Measurements from ENCODE around the gene OLIG2. TPM values are rescaled to one million over a fixed set of nuclear protein-coding genes. Genes with fewer than 3 reads are reported as not detected.

The OLIG2 gene
- polyA plus RNA-seq, 1 experiment = not detected

DNA sequence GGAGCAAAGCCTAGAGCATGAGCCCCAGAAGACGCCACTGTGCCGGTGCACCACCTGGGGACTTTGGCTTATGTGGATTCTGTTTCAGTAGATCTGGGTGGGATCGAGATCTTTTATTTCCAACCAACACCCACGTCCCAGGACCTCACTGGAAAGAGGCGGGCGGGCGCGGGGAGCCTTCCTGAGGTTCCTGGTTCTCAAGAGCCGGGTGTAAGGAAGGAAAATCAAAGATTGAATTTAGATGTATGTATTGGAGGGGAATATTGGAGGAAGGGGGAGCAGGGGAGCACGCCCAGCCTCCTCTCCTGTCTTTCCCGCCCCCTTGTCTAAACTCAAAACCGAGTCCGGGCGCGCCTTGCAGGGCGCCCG lies 6.2 kb upstream of the OLIG2 start:
- POLR2A ChIA-PET = no interaction called here

DNA sequence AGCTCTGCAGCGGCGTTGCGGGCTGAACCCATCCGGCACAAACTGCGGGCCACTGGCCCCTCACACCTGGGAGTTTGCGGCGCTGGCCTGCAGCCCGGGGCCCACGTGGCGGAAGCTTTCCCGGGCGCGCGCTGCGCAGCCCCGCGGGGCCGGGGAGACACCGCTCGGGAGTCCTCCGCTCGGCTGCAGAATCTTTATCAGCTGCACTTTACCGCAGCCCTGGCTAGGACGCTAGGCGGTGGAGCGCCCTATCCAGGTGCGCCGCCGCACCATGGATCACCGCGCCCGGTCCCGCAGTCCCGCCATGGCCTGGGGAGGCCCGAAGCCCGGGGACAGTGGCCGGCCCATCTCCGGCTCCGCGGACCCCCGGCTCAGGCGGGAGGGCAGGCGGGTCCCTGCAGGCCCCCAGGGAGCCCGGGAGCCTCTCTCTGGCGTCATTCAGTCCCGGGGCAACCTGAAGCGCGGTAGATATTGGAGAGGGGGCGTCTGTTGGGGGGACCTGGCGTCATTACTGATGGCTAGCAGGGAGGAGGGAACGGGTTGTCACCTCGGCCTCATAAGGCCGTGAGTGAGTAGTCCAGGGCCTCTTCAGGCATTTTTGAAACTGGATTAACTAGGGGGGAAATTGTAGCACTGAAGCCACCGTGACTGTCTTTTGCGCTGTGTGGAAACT lies 5.7 kb upstream of the OLIG2 start:
- no peak for DNase-seq (ENCODE audit: low read depth, low spot score)
- ChIA-PET POLR2A (no interaction called here), CTCF (no interaction called here)
- TF ChIP-seq, protein P1, sequence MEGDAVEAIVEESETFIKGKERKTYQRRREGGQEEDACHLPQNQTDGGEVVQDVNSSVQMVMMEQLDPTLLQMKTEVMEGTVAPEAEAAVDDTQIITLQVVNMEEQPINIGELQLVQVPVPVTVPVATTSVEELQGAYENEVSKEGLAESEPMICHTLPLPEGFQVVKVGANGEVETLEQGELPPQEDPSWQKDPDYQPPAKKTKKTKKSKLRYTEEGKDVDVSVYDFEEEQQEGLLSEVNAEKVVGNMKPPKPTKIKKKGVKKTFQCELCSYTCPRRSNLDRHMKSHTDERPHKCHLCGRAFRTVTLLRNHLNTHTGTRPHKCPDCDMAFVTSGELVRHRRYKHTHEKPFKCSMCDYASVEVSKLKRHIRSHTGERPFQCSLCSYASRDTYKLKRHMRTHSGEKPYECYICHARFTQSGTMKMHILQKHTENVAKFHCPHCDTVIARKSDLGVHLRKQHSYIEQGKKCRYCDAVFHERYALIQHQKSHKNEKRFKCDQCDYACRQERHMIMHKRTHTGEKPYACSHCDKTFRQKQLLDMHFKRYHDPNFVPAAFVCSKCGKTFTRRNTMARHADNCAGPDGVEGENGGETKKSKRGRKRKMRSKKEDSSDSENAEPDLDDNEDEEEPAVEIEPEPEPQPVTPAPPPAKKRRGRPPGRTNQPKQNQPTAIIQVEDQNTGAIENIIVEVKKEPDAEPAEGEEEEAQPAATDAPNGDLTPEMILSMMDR (IDR thresholded peaks at IDR 0.05; ENCODE audit: low read depth, low read length) = no peak
- H3K9me3 ChIP-seq (ENCODE audit: control insufficient read depth, insufficient read depth, low read length) = peaks cover under 1% of the 10 kb centered on the region; the same call in 1 of the 2 replicates
- H3K27me3 ChIP-seq (ENCODE audit: control insufficient read depth, insufficient read depth, low read length) = peaks cover 87% of the 10 kb centered on the region
- H3K4me3 ChIP-seq (ENCODE audit: low read depth, low read length) = no peak overlapping the region
- no peak overlapping the region for H3K27ac ChIP-seq (ENCODE audit: low read depth, low read length)

More for the DNA sequence above, 6.2 kb upstream of the OLIG2 start:
- Histone ChIP-seq H3K27ac (ENCODE audit: low read depth, low read length) (no peak overlapping the region), H3K27me3 (ENCODE audit: control insufficient read depth, insufficient read depth, low read length) (peaks cover 84% of the 10 kb centered on the region), H3K4me3 (ENCODE audit: low read depth, low read length) (no peak overlapping the region), H3K9me3 (ENCODE audit: control insufficient read depth, insufficient read depth, low read length) (no peaks in the 10 kb centered on the region; the same call in 1 of the 2 replicates)
- CTCF ChIA-PET = no interaction called here
- TF ChIP-seq, protein P1 (IDR thresholded peaks at IDR 0.05; ENCODE audit: low read depth, low read length) = no peak
- DNase-seq (ENCODE audit: low read depth, low spot score) = no peak

DNA sequence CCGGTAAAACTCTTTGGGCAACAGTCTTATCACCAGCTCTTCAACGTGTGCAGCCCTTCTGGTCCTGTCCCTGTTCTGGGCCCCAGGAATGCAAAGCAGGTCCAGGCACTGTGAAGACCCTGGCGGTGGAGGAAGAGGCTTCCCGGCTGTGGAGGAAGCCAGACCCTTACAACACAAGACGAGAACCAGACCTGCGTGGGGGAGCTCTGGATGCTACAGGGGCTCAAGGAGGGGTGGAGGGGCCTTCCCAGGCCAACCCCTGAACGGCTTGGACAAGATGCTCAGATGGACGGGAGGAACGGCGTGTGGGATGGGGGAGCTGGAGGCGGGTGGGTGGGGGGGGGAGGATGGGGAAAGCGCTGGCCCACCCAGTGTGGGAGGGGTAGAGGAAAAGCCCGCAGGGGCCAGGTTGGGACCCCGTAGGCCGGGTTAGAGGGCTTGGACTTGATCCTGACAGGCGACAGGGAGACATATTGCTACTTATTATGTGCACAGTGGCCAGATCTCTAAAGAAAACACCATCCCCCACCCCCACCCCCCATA lies 5.1 kb upstream of the OLIG2 start:
- Histone ChIP-seq H3K9me3 (ENCODE audit: control insufficient read depth, insufficient read depth, low read length) (peaks cover 7% of the 10 kb centered on the region; the same call in 1 of the 2 replicates), H3K4me3 (ENCODE audit: low read depth, low read length) (no peak overlapping the region), H3K27me3 (ENCODE audit: control insufficient read depth, insufficient read depth, low read length) (peaks cover 88% of the 10 kb centered on the region), H3K27ac (ENCODE audit: low read depth, low read length) (no peak overlapping the region)
- ChIA-PET POLR2A (no interaction called here), CTCF (no interaction called here)
- DNase-seq (ENCODE audit: low read depth, low spot score) = no peak
- TF ChIP-seq, protein P1 (IDR thresholded peaks at IDR 0.05; ENCODE audit: low read depth, low read length) = no peak

DNA sequence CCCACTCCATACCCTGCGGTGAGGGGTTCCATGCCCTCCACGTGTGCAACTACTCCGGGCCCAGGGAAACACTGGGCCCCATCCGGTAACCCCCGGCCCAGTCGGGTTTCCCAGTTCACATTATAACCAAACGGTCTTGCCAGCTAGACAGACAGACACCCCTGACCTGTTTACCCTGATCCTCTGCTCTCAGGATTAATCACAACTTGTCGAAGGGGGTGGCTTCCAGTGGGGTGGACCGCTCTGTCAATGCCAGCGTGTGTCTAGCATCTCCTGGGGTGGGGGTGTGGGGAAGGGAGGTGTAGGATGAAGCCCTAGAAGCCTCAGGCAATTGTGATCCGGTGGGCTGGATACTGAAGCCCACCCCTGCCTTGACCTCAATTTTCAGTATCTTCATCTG lies 4.6 kb upstream of the OLIG2 start:
- TF ChIP-seq, protein P1 (IDR thresholded peaks at IDR 0.05; ENCODE audit: low read depth, low read length) = no peak
- DNase-seq (ENCODE audit: low read depth, low spot score) = no peak
- Histone ChIP-seq H3K27ac (ENCODE audit: low read depth, low read length) (no peak overlapping the region), H3K9me3 (ENCODE audit: control insufficient read depth, insufficient read depth, low read length) (peaks cover 8% of the 10 kb centered on the region; the same call in 1 of the 2 replicates), H3K4me3 (ENCODE audit: low read depth, low read length) (no peak overlapping the region), H3K27me3 (ENCODE audit: control insufficient read depth, insufficient read depth, low read length) (peaks cover 92% of the 10 kb centered on the region)
- POLR2A ChIA-PET = no interaction called here
- CTCF ChIA-PET = no interaction called here

DNA sequence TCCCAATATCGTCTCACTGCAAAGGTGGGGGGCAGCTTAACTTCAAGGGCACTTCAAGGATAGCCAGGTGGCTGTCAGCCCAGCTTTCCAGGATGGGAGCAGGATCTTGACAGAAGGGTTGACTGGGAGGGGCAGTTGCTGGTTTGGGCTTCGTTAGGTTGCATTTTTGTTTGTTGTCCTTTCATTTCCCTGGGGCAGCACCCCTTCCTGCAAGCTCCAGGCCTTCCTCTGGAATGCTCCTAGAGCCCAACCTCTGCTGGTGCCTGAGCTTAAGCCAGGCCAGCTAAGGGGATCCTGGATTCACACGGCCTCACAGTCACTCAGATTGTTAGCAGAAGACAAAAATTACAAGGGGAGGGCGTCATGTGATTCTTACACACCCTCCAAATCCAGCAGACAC lies 4.1 kb upstream of the OLIG2 start:
- CTCF ChIA-PET = interaction anchor here (0.5 kb wide), 1 partner anchor 316 kb away, joined by 4 read pairs; no protein-coding TSS in a partner anchor
- Histone ChIP-seq H3K27me3 (ENCODE audit: control insufficient read depth, insufficient read depth, low read length) (peaks cover 93% of the 10 kb centered on the region), H3K27ac (ENCODE audit: low read depth, low read length) (no peak overlapping the region), H3K9me3 (ENCODE audit: control insufficient read depth, insufficient read depth, low read length) (peaks cover 8% of the 10 kb centered on the region; the same call in 1 of the 2 replicates), H3K4me3 (ENCODE audit: low read depth, low read length) (no peak overlapping the region)
- no peak for DNase-seq (ENCODE audit: low read depth, low spot score)
- POLR2A ChIA-PET = no interaction called here
- TF ChIP-seq, protein P1 (IDR thresholded peaks at IDR 0.05; ENCODE audit: low read depth, low read length) = no peak
